Measurements from ENCODE around the gene MBLAC2.

DNA sequence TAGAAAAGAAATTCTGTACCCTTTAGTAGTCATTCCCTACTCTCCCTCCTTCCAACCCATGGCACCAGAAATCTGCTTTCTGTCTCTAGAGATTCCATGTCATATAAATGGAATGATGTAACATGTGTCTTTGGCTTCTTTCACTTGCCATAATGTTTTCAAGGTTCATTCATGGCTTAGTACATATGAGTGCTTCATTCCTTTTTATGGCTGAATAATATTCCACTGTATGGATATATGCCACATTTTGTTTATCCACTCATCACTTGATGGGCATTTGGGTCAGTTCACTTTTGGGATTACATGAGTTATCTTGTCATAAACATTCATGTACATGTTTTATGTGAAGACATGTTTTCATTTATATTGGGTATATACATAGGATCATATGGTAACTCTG is 19.5 kb upstream of the MBLAC2 start:
- no peak for TF ChIP-seq TAF1 (IDR thresholded peaks at IDR 0.05; ENCODE audit: borderline replicate concordance, low read depth, low read length)
- no peak for TF ChIP-seq POLR2A (IDR thresholded peaks at IDR 0.05; ENCODE audit: low read depth, low read length)
- TF ChIP-seq POLR2AphosphoS5 (IDR thresholded peaks at IDR 0.05; ENCODE audit: low read depth, low read length), result no peak

Data from GM12892 (cell line).